K562 (cell line): Measurements from ENCODE around the gene C1QTNF12. TPM values are rescaled to one million over a fixed set of nuclear protein-coding genes. Genes with fewer than 3 reads are reported as not detected.
A peak's percentile ranks its signal among the peaks of the same experiment; 100 is the strongest.

ENCODE experiments used
- BMI1 ChIP-seq: fragments of 150-350 bp; IDR thresholded peaks from 2 replicates; pipeline ENCODE4 v1.6.1; 2014; ENCODE audit warnings: low read length
- CBX5 ChIP-seq: IDR thresholded peaks from 2 replicates; pipeline ENCODE4 v1.6.1; 2014; ENCODE audit warnings: low read depth, borderline replicate concordance
- DACH1 ChIP-seq: fragments of 450-650 bp; IDR thresholded peaks from 2 replicates; pipeline ENCODE4 v1.6.1; 2018; ENCODE audit not compliant: partially characterized antibody
- EWSR1 ChIP-seq: fragments of 450-650 bp; IDR thresholded peaks from 2 replicates; pipeline ENCODE4 v1.6.1; 2018; ENCODE audit warnings: borderline replicate concordance, mild to moderate bottlenecking, low read depth, moderate library complexity; ENCODE audit not compliant: partially characterized antibody
- KAT2B ChIP-seq: IDR thresholded peaks from one replicate; pipeline ENCODE4 v1.6.1; 2012; ENCODE audit warnings: low read depth, mild to moderate bottlenecking, control low read depth, inconsistent platforms, low read length, moderate library complexity
- PHB2 ChIP-seq: fragments of 450-650 bp; IDR thresholded peaks from 2 replicates; pipeline ENCODE4 v1.6.1; 2017; ENCODE audit warnings: low read depth
- RNF219 ChIP-seq: fragments of 250-450 bp; sonication (Bioruptor Pico); IDR thresholded peaks from 2 replicates; pipeline ENCODE4 v1.5.0; 2022; ENCODE audit warnings: mild to moderate bottlenecking
- SAP30 ChIP-seq: fragments of 200-600 bp; sonication (generic); IDR thresholded peaks from 2 replicates; pipeline ENCODE4 v1.6.1; 2012; ENCODE audit warnings: borderline replicate concordance, low read depth, mild to moderate bottlenecking, moderate library complexity, low read length, control low read depth, inconsistent platforms; ENCODE audit not compliant: insufficient read depth, poor library complexity, severe bottlenecking
- SIN3B ChIP-seq: fragments of 450-650 bp; IDR thresholded peaks from 2 replicates; pipeline ENCODE4 v1.6.1; 2017; ENCODE audit warnings: low read depth, mild to moderate bottlenecking, moderate library complexity
- SLC30A9 ChIP-seq: fragments of 250-450 bp; sonication (Bioruptor Pico); IDR thresholded peaks from 2 replicates; pipeline ENCODE4 v1.8.0; 2022; ENCODE audit warnings: mild to moderate bottlenecking, moderate library complexity
- SNAPC5 ChIP-seq: fragments of 250-450 bp; sonication (Bioruptor Pico); IDR thresholded peaks from 2 replicates; pipeline ENCODE4 v1.8.0; 2021; ENCODE audit warnings: moderate library complexity, mild to moderate bottlenecking, inconsistent platforms
- TEAD4 ChIP-seq, 2 experiments: sonication (generic) in 1 of 2; formaldehyde crosslinking in 1 of 2; IDR thresholded peaks; 2 replicates each; pipeline versions ENCODE4 v1.6.1 to v1.8.0; 2012 to 2022; ENCODE audit warnings: borderline replicate concordance in 1 of 2, inconsistent platforms in 1 of 2, low read length in 1 of 2, mild to moderate bottlenecking in 1 of 2, missing genetic modification reagents in 1 of 2
- TRIM24 ChIP-seq, 2 experiments: fragments of 450-650 bp; IDR thresholded peaks; 2 replicates each; pipeline ENCODE4 v1.6.1; 2016
- ZNF184 ChIP-seq: sonication (generic); formaldehyde crosslinking; IDR thresholded peaks from 2 replicates; pipeline ENCODE4 v1.5.0; 2020; ENCODE audit warnings: missing genetic modification reagents
- ZNF217 ChIP-seq: sonication (generic); formaldehyde crosslinking; IDR thresholded peaks from 2 replicates; pipeline ENCODE4 v1.8.0; 2022; ENCODE audit warnings: mild to moderate bottlenecking, missing genetic modification reagents
- ZNF444 ChIP-seq: fragments of 250-450 bp; sonication (Bioruptor Pico); IDR thresholded peaks from 2 replicates; pipeline ENCODE4 v1.4.0; 2020; ENCODE audit warnings: mild to moderate bottlenecking, moderate library complexity
- ZNF695 ChIP-seq: fragments of 450-650 bp; formaldehyde crosslinking; IDR thresholded peaks from 2 replicates; pipeline ENCODE4 v1.4.0; 2020; ENCODE audit warnings: mild to moderate bottlenecking, moderate library complexity
- polyA plus RNA-seq, 8 experiments: library from polyadenylated mRNA; depleted of rRNA in 4 of 8; stranded (reverse) in 5 of 8; unstranded in 3 of 8; fragments of >200 nt; fragmentation: Nextera tagmentation in 2 of 8; fragmentation: Illumina TruSeq in 1 of 8; extraction: Ambion mirVana in 2 of 8; extraction: Trizol in 1 of 8; gene quantifications; 2 replicates each; pipeline versions ENCODE4 v1.2.1 to v1.2.3, GENCODE V29; 2011 to 2014; ENCODE audit warnings: inconsistent platforms in 1 of 8, missing spikeins in 1 of 8
- total RNA-seq, 7 experiments: library from RNA; depleted of rRNA in 6 of 7; stranded (reverse); fragments of >200 nt in 6 of 7; fragmentation: Illumina TruSeq in 2 of 7; extraction: Trizol in 2 of 7; gene quantifications; 2 replicates each; pipeline versions ENCODE4 v1.2.1 to v1.2.3, GENCODE V29; 2011 to 2021; ENCODE audit warnings: low replicate concordance in 1 of 7
- TF ChIP-seq, protein P1 (sequence below): fragments of 200-800 bp; sonication (Bioruptor generic); IDR thresholded peaks from 2 replicates; pipeline ENCODE4 v1.6.1; 2017; ENCODE audit warnings: missing genetic modification characterization, missing compliant biosample characterization
- TF ChIP-seq, protein P2 (sequence below): fragments of 450-650 bp; IDR thresholded peaks from 2 replicates; pipeline ENCODE4 v1.6.1; 2016; ENCODE audit warnings: mild to moderate bottlenecking
- TF ChIP-seq, protein P3 (sequence below): sonication (generic); formaldehyde crosslinking; IDR thresholded peaks from 2 replicates; pipeline ENCODE4 v1.8.1; 2023; ENCODE audit warnings: mild to moderate bottlenecking, missing genetic modification reagents

C1QTNF12 gene
- total and polyA plus RNA-seq, 9 of the 15 experiments (the other 6 are each of a cell fraction or from before 2014, with no cell fraction given) = 0.11 to 4.3 (median 0.93) TPM; not detected in 3

DNA sequence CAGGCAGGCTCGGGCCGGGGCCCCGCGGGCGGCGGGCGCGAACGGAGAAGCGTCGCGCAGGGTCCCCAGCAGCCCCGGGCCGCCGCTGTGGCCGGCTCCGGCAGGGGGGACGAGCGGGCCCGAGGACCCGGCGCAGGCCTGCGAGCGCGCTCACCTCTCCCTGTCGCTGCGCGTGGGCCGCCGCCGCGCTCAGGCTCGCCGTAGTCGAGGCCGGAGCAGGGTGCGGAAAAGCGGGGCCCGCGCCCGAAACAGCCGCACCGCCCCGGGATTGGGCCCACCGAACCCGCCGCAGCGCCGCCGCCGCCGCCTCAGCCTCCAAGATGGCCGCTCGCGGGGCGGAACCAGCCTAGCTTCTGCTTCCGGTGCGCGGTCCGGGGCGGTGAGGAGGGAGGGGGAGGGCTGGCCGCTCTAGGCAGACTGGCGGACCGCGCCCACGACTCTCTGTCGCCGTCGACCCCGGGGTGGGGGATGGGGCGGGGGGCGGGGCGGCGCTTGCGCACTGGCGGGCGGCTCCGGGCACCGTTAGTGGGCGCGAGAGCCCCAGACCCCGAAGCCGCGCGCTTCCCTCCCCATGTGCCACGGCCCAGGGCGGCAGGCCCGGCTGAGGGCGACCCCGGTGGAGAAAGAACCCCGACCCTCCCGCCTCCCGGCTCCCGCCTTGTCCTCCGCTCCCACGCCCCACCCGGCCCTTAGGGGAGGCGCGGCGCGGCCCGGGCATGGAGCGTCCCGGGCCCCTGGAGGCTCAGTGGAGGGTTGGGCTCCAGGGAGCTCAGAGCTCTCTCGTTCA lies 27.2 kb upstream of the C1QTNF12 start, which contains the start of gene UBE2J2 (continued):
- TF ChIP-seq ZNF444 = peak; percentile 100
- TF ChIP-seq ZNF184 (CRISPR knock-in tag) = no peak
- TF ChIP-seq KAT2B = no peak
- no peak for TF ChIP-seq RNF219 (CRISPR knock-in tag)
- no peak for TF ChIP-seq TEAD4 (IDR thresholded peaks at IDR 0.05; ENCODE audit: low read length)
- no peak for TF ChIP-seq TEAD4 (CRISPR knock-in tag; IDR thresholded peaks at IDR 0.05; ENCODE audit: borderline replicate concordance)
- TF ChIP-seq EWSR1 = no peak
- no peak for TF ChIP-seq ZNF217 (CRISPR knock-in tag)
- no peak for TF ChIP-seq ZNF695 (CRISPR knock-in tag)
- no peak for TF ChIP-seq BMI1
- no peak for TF ChIP-seq DACH1
- TF ChIP-seq PHB2 = no peak
- peak; percentile 91 for TF ChIP-seq SIN3B
- TF ChIP-seq, protein P1, sequence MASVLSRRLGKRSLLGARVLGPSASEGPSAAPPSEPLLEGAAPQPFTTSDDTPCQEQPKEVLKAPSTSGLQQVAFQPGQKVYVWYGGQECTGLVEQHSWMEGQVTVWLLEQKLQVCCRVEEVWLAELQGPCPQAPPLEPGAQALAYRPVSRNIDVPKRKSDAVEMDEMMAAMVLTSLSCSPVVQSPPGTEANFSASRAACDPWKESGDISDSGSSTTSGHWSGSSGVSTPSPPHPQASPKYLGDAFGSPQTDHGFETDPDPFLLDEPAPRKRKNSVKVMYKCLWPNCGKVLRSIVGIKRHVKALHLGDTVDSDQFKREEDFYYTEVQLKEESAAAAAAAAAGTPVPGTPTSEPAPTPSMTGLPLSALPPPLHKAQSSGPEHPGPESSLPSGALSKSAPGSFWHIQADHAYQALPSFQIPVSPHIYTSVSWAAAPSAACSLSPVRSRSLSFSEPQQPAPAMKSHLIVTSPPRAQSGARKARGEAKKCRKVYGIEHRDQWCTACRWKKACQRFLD (CRISPR knock-in tag) = no peak
- TF ChIP-seq, protein P2, sequence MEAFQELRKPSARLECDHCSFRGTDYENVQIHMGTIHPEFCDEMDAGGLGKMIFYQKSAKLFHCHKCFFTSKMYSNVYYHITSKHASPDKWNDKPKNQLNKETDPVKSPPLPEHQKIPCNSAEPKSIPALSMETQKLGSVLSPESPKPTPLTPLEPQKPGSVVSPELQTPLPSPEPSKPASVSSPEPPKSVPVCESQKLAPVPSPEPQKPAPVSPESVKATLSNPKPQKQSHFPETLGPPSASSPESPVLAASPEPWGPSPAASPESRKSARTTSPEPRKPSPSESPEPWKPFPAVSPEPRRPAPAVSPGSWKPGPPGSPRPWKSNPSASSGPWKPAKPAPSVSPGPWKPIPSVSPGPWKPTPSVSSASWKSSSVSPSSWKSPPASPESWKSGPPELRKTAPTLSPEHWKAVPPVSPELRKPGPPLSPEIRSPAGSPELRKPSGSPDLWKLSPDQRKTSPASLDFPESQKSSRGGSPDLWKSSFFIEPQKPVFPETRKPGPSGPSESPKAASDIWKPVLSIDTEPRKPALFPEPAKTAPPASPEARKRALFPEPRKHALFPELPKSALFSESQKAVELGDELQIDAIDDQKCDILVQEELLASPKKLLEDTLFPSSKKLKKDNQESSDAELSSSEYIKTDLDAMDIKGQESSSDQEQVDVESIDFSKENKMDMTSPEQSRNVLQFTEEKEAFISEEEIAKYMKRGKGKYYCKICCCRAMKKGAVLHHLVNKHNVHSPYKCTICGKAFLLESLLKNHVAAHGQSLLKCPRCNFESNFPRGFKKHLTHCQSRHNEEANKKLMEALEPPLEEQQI = no peak
- TF ChIP-seq, protein P3, sequence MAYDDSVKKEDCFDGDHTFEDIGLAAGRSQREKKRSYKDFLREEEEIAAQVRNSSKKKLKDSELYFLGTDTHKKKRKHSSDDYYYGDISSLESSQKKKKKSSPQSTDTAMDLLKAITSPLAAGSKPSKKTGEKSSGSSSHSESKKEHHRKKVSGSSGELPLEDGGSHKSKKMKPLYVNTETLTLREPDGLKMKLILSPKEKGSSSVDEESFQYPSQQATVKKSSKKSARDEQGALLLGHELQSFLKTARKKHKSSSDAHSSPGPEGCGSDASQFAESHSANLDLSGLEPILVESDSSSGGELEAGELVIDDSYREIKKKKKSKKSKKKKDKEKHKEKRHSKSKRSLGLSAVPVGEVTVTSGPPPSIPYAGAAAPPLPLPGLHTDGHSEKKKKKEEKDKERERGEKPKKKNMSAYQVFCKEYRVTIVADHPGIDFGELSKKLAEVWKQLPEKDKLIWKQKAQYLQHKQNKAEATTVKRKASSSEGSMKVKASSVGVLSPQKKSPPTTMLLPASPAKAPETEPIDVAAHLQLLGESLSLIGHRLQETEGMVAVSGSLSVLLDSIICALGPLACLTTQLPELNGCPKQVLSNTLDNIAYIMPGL (CRISPR knock-in tag) = peak; percentile 88
- TF ChIP-seq SAP30 = no peak
- no peak for TF ChIP-seq CBX5
- no peak for TF ChIP-seq SLC30A9
- no peak for TF ChIP-seq TRIM24 (IDR thresholded peaks at IDR 0.05)
- TF ChIP-seq SNAPC5 = no peak
